ENCODE measurements around the gene CACNA1E. TPM values are rescaled to one million over a fixed set of nuclear protein-coding genes. Genes with fewer than 3 reads are reported as not detected.

Gene CACNA1E
- total RNA-seq, 1 donor from 2014 or later = 0.31 TPM

DNA sequence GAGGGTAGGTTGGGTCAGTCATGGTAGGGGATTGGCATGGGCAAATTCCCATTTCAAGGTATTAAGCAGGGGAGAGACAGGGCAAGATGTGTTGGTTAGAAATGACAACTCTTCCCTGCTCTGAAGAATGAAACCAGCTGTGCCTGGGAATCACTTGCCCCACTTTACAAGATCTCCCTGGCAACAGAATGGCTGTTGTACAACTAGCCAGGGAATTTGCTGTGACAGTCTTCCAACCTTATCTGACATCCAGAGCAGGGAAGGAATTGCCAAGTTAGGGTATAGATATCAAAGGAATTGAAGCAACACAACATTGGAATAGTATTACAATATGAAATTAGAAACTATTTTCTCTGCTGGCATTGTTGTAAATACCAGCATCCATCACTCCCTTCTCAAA, 154.7 kb downstream of the CACNA1E start:
- Mint-ChIP-seq H3K36me3 (ENCODE audit: low read depth, unreplicated experiment) (no peaks in the 10 kb centered on the region), H3K27me3 (ENCODE audit: unreplicated experiment) (peaks cover 3% of the 10 kb centered on the region), H3K4me3 (ENCODE audit: unreplicated experiment) (no peak overlapping the region), H3K27ac (ENCODE audit: unreplicated experiment) (no peak overlapping the region), H3K4me1 (ENCODE audit: unreplicated experiment) (no peaks in the 10 kb centered on the region), H3K9me3 (ENCODE audit: unreplicated experiment) (no peaks in the 10 kb centered on the region)
- DNase-seq (ENCODE audit: low spot score) = no peak
- TF ChIP-seq, protein P1, sequence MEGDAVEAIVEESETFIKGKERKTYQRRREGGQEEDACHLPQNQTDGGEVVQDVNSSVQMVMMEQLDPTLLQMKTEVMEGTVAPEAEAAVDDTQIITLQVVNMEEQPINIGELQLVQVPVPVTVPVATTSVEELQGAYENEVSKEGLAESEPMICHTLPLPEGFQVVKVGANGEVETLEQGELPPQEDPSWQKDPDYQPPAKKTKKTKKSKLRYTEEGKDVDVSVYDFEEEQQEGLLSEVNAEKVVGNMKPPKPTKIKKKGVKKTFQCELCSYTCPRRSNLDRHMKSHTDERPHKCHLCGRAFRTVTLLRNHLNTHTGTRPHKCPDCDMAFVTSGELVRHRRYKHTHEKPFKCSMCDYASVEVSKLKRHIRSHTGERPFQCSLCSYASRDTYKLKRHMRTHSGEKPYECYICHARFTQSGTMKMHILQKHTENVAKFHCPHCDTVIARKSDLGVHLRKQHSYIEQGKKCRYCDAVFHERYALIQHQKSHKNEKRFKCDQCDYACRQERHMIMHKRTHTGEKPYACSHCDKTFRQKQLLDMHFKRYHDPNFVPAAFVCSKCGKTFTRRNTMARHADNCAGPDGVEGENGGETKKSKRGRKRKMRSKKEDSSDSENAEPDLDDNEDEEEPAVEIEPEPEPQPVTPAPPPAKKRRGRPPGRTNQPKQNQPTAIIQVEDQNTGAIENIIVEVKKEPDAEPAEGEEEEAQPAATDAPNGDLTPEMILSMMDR (IDR thresholded peaks at IDR 0.05; ENCODE audit: unreplicated experiment) = no peak

DNA sequence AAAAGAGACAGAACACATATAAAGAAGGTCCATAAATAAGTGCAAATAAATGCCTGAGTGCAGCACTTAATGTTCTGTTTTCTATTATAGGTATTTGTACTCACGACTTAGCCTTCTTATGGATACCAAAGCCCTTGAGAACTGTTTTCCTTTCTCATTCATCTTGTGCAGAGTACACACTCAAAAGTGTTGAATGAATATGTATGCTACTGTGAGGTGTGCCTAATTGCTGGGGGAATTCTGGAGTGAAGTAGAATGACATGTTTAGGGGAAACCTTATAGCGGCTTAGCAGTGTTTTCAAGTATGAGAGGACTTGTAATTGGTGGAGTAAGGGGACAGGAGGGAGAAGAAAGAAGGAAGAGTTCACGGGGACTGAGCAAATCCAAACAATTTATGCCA, 157.6 kb downstream of the CACNA1E start:
- Mint-ChIP-seq H3K4me3 (ENCODE audit: unreplicated experiment) (no peak overlapping the region), H3K27ac (ENCODE audit: unreplicated experiment) (no peak overlapping the region)

DNA sequence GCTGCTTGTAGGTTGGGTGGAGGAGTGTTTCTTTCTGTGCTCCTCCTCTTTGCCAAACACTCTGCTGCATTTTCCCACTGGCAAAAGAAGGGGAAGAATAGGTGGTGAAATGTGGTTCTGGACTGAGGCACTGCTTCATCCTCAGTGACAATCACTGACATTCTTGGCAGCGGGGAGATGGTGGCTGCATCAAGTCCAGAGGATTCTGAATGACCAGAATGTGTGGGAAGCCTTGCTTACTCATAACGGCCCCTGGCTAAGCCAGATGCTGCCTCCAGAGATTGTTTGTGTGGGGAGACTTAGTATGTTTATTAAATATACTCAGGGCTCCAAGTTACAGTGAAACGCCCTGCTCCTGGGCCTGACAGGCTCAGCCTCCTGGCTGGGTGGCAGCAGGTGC, 160.3 kb downstream of the CACNA1E start:
- Mint-ChIP-seq H3K27me3 (ENCODE audit: unreplicated experiment) (no peaks in the 10 kb centered on the region), H3K27ac (ENCODE audit: unreplicated experiment) (no peak overlapping the region), H3K4me1 (ENCODE audit: unreplicated experiment) (no peaks in the 10 kb centered on the region), H3K4me3 (ENCODE audit: unreplicated experiment) (no peak overlapping the region), H3K9me3 (ENCODE audit: unreplicated experiment) (no peaks in the 10 kb centered on the region), H3K36me3 (ENCODE audit: low read depth, unreplicated experiment) (no peaks in the 10 kb centered on the region)
- TF ChIP-seq, protein P1 (IDR thresholded peaks at IDR 0.05; ENCODE audit: unreplicated experiment) = no peak
- DNase-seq (ENCODE audit: low spot score) = no peak

More for the DNA sequence above, 157.6 kb downstream of the CACNA1E start:
- no peaks in the 10 kb centered on the region for H3K9me3 Mint-ChIP-seq (ENCODE audit: unreplicated experiment)
- TF ChIP-seq, protein P1 (IDR thresholded peaks at IDR 0.05; ENCODE audit: unreplicated experiment) = no peak
- no peaks in the 10 kb centered on the region for H3K4me1 Mint-ChIP-seq (ENCODE audit: unreplicated experiment)
- no peaks in the 10 kb centered on the region for H3K27me3 Mint-ChIP-seq (ENCODE audit: unreplicated experiment)
- H3K36me3 Mint-ChIP-seq (ENCODE audit: low read depth, unreplicated experiment) = no peaks in the 10 kb centered on the region
- DNase-seq (ENCODE audit: low spot score) = no peak

DNA sequence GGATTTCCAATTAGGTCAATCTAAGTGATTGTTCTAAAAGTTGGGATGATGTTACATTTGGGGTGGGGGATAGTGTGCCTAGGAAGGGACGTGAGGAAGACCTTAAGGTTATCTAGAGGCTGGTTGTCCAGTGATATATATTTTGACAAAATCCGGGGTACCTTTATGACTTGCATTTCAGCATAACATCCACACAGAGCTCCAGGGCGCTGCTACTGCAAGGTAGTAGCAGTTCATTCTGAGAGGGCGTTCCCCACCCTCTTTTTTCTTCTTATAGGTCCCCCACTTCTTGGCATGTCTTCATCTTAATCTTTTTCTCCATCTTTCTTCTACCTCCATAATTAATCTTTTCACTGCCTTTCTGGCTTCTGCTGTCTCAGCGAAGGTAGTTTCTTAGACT, 161.9 kb downstream of the CACNA1E start:
- Mint-ChIP-seq H3K27me3 (ENCODE audit: unreplicated experiment) (no peaks in the 10 kb centered on the region), H3K27ac (ENCODE audit: unreplicated experiment) (no peak overlapping the region), H3K9me3 (ENCODE audit: unreplicated experiment) (no peaks in the 10 kb centered on the region), H3K36me3 (ENCODE audit: low read depth, unreplicated experiment) (no peaks in the 10 kb centered on the region), H3K4me1 (ENCODE audit: unreplicated experiment) (no peaks in the 10 kb centered on the region), H3K4me3 (ENCODE audit: unreplicated experiment) (no peak overlapping the region)
- TF ChIP-seq, protein P1 (IDR thresholded peaks at IDR 0.05; ENCODE audit: unreplicated experiment) = no peak
- no peak for DNase-seq (ENCODE audit: low spot score)

DNA sequence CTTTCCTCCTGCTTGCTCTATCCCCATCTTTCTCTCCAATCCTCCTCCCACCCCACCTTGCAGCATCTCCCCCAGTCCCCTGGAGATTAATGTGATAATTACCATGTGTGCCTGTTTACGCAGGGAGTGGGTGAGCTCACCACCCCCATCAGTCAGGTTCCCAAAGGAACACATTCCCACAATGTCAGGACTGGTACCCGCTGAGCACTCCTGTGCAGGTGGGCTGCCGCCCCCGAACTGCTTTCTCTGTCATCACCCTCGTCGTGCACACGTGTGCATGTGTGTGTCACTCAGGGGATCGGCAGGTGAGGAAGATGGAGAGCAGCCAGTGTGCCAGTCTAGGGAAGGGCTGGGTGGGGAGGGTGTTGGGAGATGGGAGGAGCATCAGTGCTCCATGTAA, 163.4 kb downstream of the CACNA1E start:
- Mint-ChIP-seq H3K4me1 (ENCODE audit: unreplicated experiment) (no peaks in the 10 kb centered on the region), H3K27ac (ENCODE audit: unreplicated experiment) (no peak overlapping the region), H3K36me3 (ENCODE audit: low read depth, unreplicated experiment) (no peaks in the 10 kb centered on the region), H3K4me3 (ENCODE audit: unreplicated experiment) (no peak overlapping the region), H3K9me3 (ENCODE audit: unreplicated experiment) (no peaks in the 10 kb centered on the region), H3K27me3 (ENCODE audit: unreplicated experiment) (no peaks in the 10 kb centered on the region)
- TF ChIP-seq, protein P1 (IDR thresholded peaks at IDR 0.05; ENCODE audit: unreplicated experiment) = no peak
- DNase-seq (ENCODE audit: low spot score) = no peak
